Stomach (tissue), 9 donors: ENCODE data around the gene SMIM35. TPM values are rescaled to one million over a fixed set of nuclear protein-coding genes. Genes with fewer than 3 reads are reported as not detected.
"Not testable (repeated sequence)": the region's sequence is repeated elsewhere in the genome, so short reads cannot be mapped to it uniquely, and the experiment has no call there.

Source experiments
- DNase-seq, 2 donors: peaks; one replicate each; pipeline versions ENCODE4 v3.0.0 to v3.0.0-alpha.2; 2013 to 2019
- H3K27ac ChIP-seq, 5 donors: fragments of 200-600 bp in 4 of 5; sonication (generic) in 4 of 5; one replicate each; pipeline ENCODE4 v1.5.1; 2013 to 2019; ENCODE audit warnings: mild to moderate bottlenecking in 1 of 5, moderate library complexity in 1 of 5
- H3K27me3 ChIP-seq, 3 donors: fragments of 200-600 bp; sonication (generic); one replicate each; pipeline ENCODE4 v1.5.1; 2017 to 2019; ENCODE audit warnings: mixed run types in 1 of 3
- H3K36me3 ChIP-seq, 4 donors: fragments of 200-600 bp; sonication (generic); 1 replicate in 3 of 4; 2 replicates in 1 of 4; pipeline ENCODE4 v1.5.1; 2016 to 2019
- H3K4me1 ChIP-seq, 4 donors: fragments of 200-600 bp; sonication (generic); one replicate each; pipeline ENCODE4 v1.5.1; 2016 to 2019
- H3K4me3 ChIP-seq, 4 donors: fragments of 200-600 bp; sonication (generic) in 3 of 4; one replicate each; pipeline ENCODE4 v1.5.1; 2016 to 2019; ENCODE audit warnings: mild to moderate bottlenecking in 1 of 4
- H3K9me3 ChIP-seq, 4 donors: fragments of 200-600 bp; sonication (generic); one replicate each; pipeline ENCODE4 v1.5.1; 2016 to 2019
- CTCF ChIP-seq, 7 experiments: fragments of 450-650 bp in 4 of 7; fragments of 200-600 bp in 3 of 7; sonication (generic) in 3 of 7; IDR thresholded peaks; one replicate each; pipeline ENCODE4 v1.5.1; 2016 to 2019; ENCODE audit warnings: antibody characterized with exemption in 7 of 7, control low read depth in 2 of 7, mild to moderate bottlenecking in 1 of 7
- EP300 ChIP-seq: sonication (generic); formaldehyde crosslinking; IDR thresholded peaks from one replicate; pipeline ENCODE4 v1.6.1; 2017; ENCODE audit warnings: antibody characterized with exemption
- POLR2A ChIP-seq, 4 donors: fragments of 450-650 bp; IDR thresholded peaks; one replicate each; pipeline ENCODE4 v1.6.1; 2016; ENCODE audit warnings: antibody characterized with exemption in 4 of 4, control low read depth in 2 of 4, mild to moderate bottlenecking in 1 of 4, moderate library complexity in 1 of 4
- POLR2AphosphoS5 ChIP-seq, 3 donors: sonication (generic); formaldehyde crosslinking; IDR thresholded peaks; one replicate each; pipeline ENCODE4 v1.6.1; 2016; ENCODE audit warnings: antibody characterized with exemption in 3 of 3
- WGBS, 5 donors: extraction: QIAGEN DNeasy Blood & Tissue Kit in 3 of 5; methylation state at CpG; one replicate each; pipeline versions ENCODE4 v1.1.5 to v1.1.7; 2013 to 2018; 5-methylcytosine and 5-hydroxymethylcytosine counted together
- intact Hi-C: fragments of 100-400 bp; cut with DNase I; formaldehyde crosslinking; loops from one replicate; pipeline ENCODE4 v1.15.1; 2023; ENCODE audit warnings: low total_unique reads
- polyA plus RNA-seq, 3 donors: library from polyadenylated mRNA; stranded (reverse); fragments of 200-250 nt; gene quantifications; one replicate each; pipeline ENCODE4 v1.2.3, GENCODE V29; 2013
- total RNA-seq, 5 donors: library from RNA; depleted of rRNA; stranded (reverse); fragments of >200 nt; gene quantifications; one replicate each; pipeline versions ENCODE4 v1.1.0 to v1.2.3, GENCODE V29; 2014 to 2016
- donor health status: healthy with polysubstance abuse.
- donor health status: Bipolar disorder and iron deficiency.
- donor health status: healthy.

The SMIM35 gene
- total and polyA plus RNA-seq, 8 donors: 0.03 TPM; not detected in 7

- 72 to 82% (median 78%) methylated on average over 17 to 21 of the region's 21 CpGs for WGBS, 5 donors
- intact Hi-C loops: no loop called here
- peak overlapping the region in 4 of 5 donors; percentile 59 to 80 (median 69) for H3K27ac ChIP-seq
- peak; percentile 52 to 65 for DNase-seq
- H3K27me3 ChIP-seq: peaks cover 0 to 8% (median 0%) of the 10 kb centered on the region in 3 donors
- H3K36me3 ChIP-seq: no peaks in the 10 kb centered on the region
- H3K4me3 ChIP-seq: no peak overlapping the region
- no peaks in the 10 kb centered on the region for H3K9me3 ChIP-seq
- TF ChIP-seq POLR2AphosphoS5 (IDR thresholded peaks at IDR 0.05) (no peak), EP300 (no peak), POLR2A (IDR thresholded peaks at IDR 0.05) (no peak), CTCF (IDR thresholded peaks at IDR 0.05) (no peak)
- H3K4me1 ChIP-seq: peaks cover 0 to 42% (median 9%) of the 10 kb centered on the region in 4 donors
Measured at GRCh38 chr11:118010738-118011461, 75.9 kb downstream of the SMIM35 start.

GRCh38 chr11:118009864-118010737, 76.7 kb downstream of the SMIM35 start:
- Histone ChIP-seq H3K4me1 (peaks cover 0 to 42% (median 9%) of the 10 kb centered on the region in 4 donors), H3K4me3 (no peak overlapping the region), H3K27me3 (peaks cover 0 to under 1% (median 0%) of the 10 kb centered on the region in 3 donors), H3K9me3 (no peaks in the 10 kb centered on the region), H3K27ac (peak overlapping the region; percentile 14 to 80 (median 54)), H3K36me3 (no peaks in the 10 kb centered on the region)
- intact Hi-C loops: no loop called here
- DNase-seq: no peak
- 74 to 81% (median 80%) methylated on average over 9 of the region's 9 CpGs for WGBS, 5 donors
- TF ChIP-seq EP300: no peak

GRCh38 chr11:118008271-118008911, 78.4 kb downstream of the SMIM35 start:
- intact Hi-C loops: no loop called here
- 64 to 78% (median 75%) methylated on average over 4 of the region's 4 CpGs for WGBS, 5 donors
- Histone ChIP-seq H3K36me3 (no peaks in the 10 kb centered on the region), H3K4me1 (peaks cover 0 to 42% (median 9%) of the 10 kb centered on the region in 4 donors), H3K4me3 (no peak overlapping the region), H3K27ac (peak overlapping the region in 4 of 5 donors; percentile 55 to 79 (median 66)), H3K9me3 (peaks cover 0 to 6% (median 3%) of the 10 kb centered on the region in 4 donors), H3K27me3 (no peaks in the 10 kb centered on the region)
- DNase-seq: no peak
- TF ChIP-seq POLR2A (IDR thresholded peaks at IDR 0.05) (no peak), EP300 (no peak), CTCF (IDR thresholded peaks at IDR 0.05) (no peak), POLR2AphosphoS5 (IDR thresholded peaks at IDR 0.05) (no peak)

- H3K9me3 ChIP-seq, H3K4me3 ChIP-seq, H3K27me3 ChIP-seq, intact Hi-C loops, H3K36me3 ChIP-seq, DNase-seq: not testable (repeated sequence)
- H3K27ac ChIP-seq: peak overlapping the region; percentile 46 to 79 (median 59)
- H3K4me1 ChIP-seq: peaks cover 0 to 43% (median 7%) of the 10 kb centered on the region in 4 donors
- WGBS, 5 donors: 69 to 80% (median 72%) methylated on average over 11 of the region's 11 CpGs
Measured at GRCh38 chr11:118007563-118008270, 79.0 kb downstream of the SMIM35 start.
